MM.1S (cell line): Measurements from ENCODE around the gene IL2RG.

ENCODE experiments used
- DNase-seq: peaks from one replicate; pipeline ENCODE4 v3.0.0-alpha.2; 2015
- H2AFZ ChIP-seq: fragments of 300-600 bp; sonication (generic); 2 replicates; pipeline ENCODE4 v1.6.0; 2016; ENCODE audit warnings: antibody characterized with exemption, low read length
- H3F3A ChIP-seq: fragments of 300-600 bp; sonication (generic); 2 replicates; pipeline ENCODE4 v1.6.1; 2016; ENCODE audit warnings: mild to moderate bottlenecking, antibody characterized with exemption, low read length, moderate library complexity, mixed read lengths; ENCODE audit not compliant: insufficient read depth
- H3K27ac ChIP-seq: fragments of 300-600 bp; sonication (generic); 2 replicates; pipeline ENCODE4 v1.5.1; 2016; ENCODE audit warnings: mild to moderate bottlenecking, low read length
- H3K27me3 ChIP-seq: fragments of 300-600 bp; sonication (generic); replicated peaks from 2 replicates; pipeline ENCODE4 v1.6.0; 2016; ENCODE audit warnings: low read length; ENCODE audit not compliant: insufficient read depth
- H3K36me3 ChIP-seq: fragments of 300-600 bp; sonication (generic); replicated peaks from 2 replicates; pipeline ENCODE4 v1.6.1; 2016; ENCODE audit warnings: mild to moderate bottlenecking, low read length, mixed read lengths; ENCODE audit not compliant: insufficient read depth
- H3K4me1 ChIP-seq: fragments of 300-600 bp; sonication (generic); 2 replicates; pipeline ENCODE4 v1.6.1; 2016; ENCODE audit warnings: low read length, mixed read lengths
- H3K4me2 ChIP-seq: fragments of 300-600 bp; sonication (generic); 2 replicates; pipeline ENCODE4 v1.6.0; 2016; ENCODE audit warnings: low read depth, low read length
- H3K4me3 ChIP-seq: fragments of 300-600 bp; sonication (generic); 2 replicates; pipeline ENCODE4 v1.5.1; 2016; ENCODE audit warnings: low read length, mixed read lengths
- H3K79me2 ChIP-seq: fragments of 300-600 bp; sonication (generic); 2 replicates; pipeline ENCODE4 v1.6.1; 2016; ENCODE audit warnings: mixed run types, low read length, mixed read lengths
- H3K9ac ChIP-seq: fragments of 300-600 bp; sonication (generic); 2 replicates; pipeline ENCODE4 v1.6.1; 2016; ENCODE audit warnings: low read length, mixed read lengths
- H3K9me2 ChIP-seq: fragments of 300-600 bp; sonication (generic); replicated peaks from 2 replicates; pipeline ENCODE4 v1.6.1; 2016; ENCODE audit warnings: mild to moderate bottlenecking, low read length, mixed read lengths; ENCODE audit not compliant: insufficient read depth
- H3K9me3 ChIP-seq: fragments of 300-600 bp; sonication (generic); replicated peaks from 2 replicates; pipeline ENCODE4 v1.6.1; 2016; ENCODE audit warnings: mild to moderate bottlenecking, low read length, mixed read lengths; ENCODE audit not compliant: insufficient read depth
- H4K20me1 ChIP-seq: fragments of 300-600 bp; sonication (generic); 2 replicates; pipeline ENCODE4 v1.6.1; 2016; ENCODE audit warnings: mild to moderate bottlenecking, low read length, moderate library complexity, mixed read lengths; ENCODE audit not compliant: insufficient read depth
- CTCF ChIP-seq: fragments of 300-600 bp; sonication (generic); IDR thresholded peaks from 2 replicates; pipeline ENCODE4 v1.5.1; 2016; ENCODE audit warnings: antibody characterized with exemption, low read length, mixed read lengths
- EZH2 ChIP-seq: fragments of 300-600 bp; sonication (generic); optimal IDR thresholded peaks from 2 replicates; pipeline ENCODE3; 2017; ENCODE audit warnings: low read depth, mild to moderate bottlenecking, antibody characterized with exemption, low read length, mixed read lengths
- EZH2phosphoT487 ChIP-seq: fragments of 300-600 bp; sonication (generic); IDR thresholded peaks from 2 replicates; pipeline ENCODE4 v1.6.1; 2018; ENCODE audit warnings: antibody characterized with exemption, low read length

Gene IL2RG

GRCh38 chrX:71085900-71086299 lies 25.5 kb downstream of the IL2RG start:
- Histone ChIP-seq H3K9me3 (no peaks in the 10 kb centered on the region), H3K4me2 (no peak overlapping the region), H3K27me3 (no peaks in the 10 kb centered on the region), H3K9ac (no peak overlapping the region), H3K27ac (no peak overlapping the region), H3K4me1 (no peaks in the 10 kb centered on the region), H4K20me1 (no peaks in the 10 kb centered on the region), H3K79me2 (no peaks in the 10 kb centered on the region), H3K36me3 (no peaks in the 10 kb centered on the region), H3K9me2 (no peaks in the 10 kb centered on the region), H3K4me3 (no peak overlapping the region), H2AFZ (no peak overlapping the region), H3F3A (no peaks in the 10 kb centered on the region)
- no peak for TF ChIP-seq EZH2
- TF ChIP-seq EZH2phosphoT487 = no peak
- TF ChIP-seq CTCF = no peak
- DNase-seq = no peak

GRCh38 chrX:71082822-71083221 lies 28.6 kb downstream of the IL2RG start:
- Histone ChIP-seq H4K20me1 (no peaks in the 10 kb centered on the region), H3K9ac (no peak overlapping the region), H3K9me2 (no peaks in the 10 kb centered on the region), H3F3A (no peaks in the 10 kb centered on the region), H3K4me3 (no peak overlapping the region), H3K4me1 (no peaks in the 10 kb centered on the region), H3K27me3 (no peaks in the 10 kb centered on the region), H3K9me3 (no peaks in the 10 kb centered on the region), H3K36me3 (no peaks in the 10 kb centered on the region), H3K4me2 (no peak overlapping the region), H3K79me2 (no peaks in the 10 kb centered on the region), H2AFZ (no peak overlapping the region), H3K27ac (no peak overlapping the region)
- DNase-seq = no peak
- no peak for TF ChIP-seq CTCF

GRCh38 chrX:71082124-71082647 lies 29.2 kb downstream of the IL2RG start:
- no peaks in the 10 kb centered on the region for H3K4me1 ChIP-seq
- H3K9ac ChIP-seq = no peak overlapping the region

GRCh38 chrX:71081330-71082123 lies 29.9 kb downstream of the IL2RG start:
- Histone ChIP-seq H3K36me3 (no peaks in the 10 kb centered on the region), H3F3A (no peaks in the 10 kb centered on the region), H2AFZ (no peak overlapping the region), H3K79me2 (no peaks in the 10 kb centered on the region), H3K4me3 (no peak overlapping the region), H3K27ac (no peak overlapping the region), H3K9me2 (no peaks in the 10 kb centered on the region), H3K27me3 (no peaks in the 10 kb centered on the region), H3K4me1 (no peaks in the 10 kb centered on the region), H3K9me3 (no peaks in the 10 kb centered on the region), H3K9ac (no peak overlapping the region), H4K20me1 (no peaks in the 10 kb centered on the region), H3K4me2 (no peak overlapping the region)
- TF ChIP-seq CTCF = no peak
- TF ChIP-seq EZH2phosphoT487 = no peak
- no peak for TF ChIP-seq EZH2
- no peak for DNase-seq

More at GRCh38 chrX:71082124-71082647, 29.2 kb downstream of the IL2RG start:
- H3K27me3 ChIP-seq = no peaks in the 10 kb centered on the region
- TF ChIP-seq EZH2 = no peak
- no peak for DNase-seq
- H3K79me2 ChIP-seq = no peaks in the 10 kb centered on the region
- no peak overlapping the region for H3K27ac ChIP-seq
- H2AFZ ChIP-seq = no peak overlapping the region
- no peaks in the 10 kb centered on the region for H4K20me1 ChIP-seq
- no peak overlapping the region for H3K4me3 ChIP-seq
- H3K9me3 ChIP-seq = no peaks in the 10 kb centered on the region
- no peaks in the 10 kb centered on the region for H3F3A ChIP-seq
- H3K4me2 ChIP-seq = no peak overlapping the region
- H3K36me3 ChIP-seq = no peaks in the 10 kb centered on the region
- H3K9me2 ChIP-seq = no peaks in the 10 kb centered on the region
